Measurements from ENCODE around the gene UBE2C.

- TF ChIP-seq, protein P1, sequence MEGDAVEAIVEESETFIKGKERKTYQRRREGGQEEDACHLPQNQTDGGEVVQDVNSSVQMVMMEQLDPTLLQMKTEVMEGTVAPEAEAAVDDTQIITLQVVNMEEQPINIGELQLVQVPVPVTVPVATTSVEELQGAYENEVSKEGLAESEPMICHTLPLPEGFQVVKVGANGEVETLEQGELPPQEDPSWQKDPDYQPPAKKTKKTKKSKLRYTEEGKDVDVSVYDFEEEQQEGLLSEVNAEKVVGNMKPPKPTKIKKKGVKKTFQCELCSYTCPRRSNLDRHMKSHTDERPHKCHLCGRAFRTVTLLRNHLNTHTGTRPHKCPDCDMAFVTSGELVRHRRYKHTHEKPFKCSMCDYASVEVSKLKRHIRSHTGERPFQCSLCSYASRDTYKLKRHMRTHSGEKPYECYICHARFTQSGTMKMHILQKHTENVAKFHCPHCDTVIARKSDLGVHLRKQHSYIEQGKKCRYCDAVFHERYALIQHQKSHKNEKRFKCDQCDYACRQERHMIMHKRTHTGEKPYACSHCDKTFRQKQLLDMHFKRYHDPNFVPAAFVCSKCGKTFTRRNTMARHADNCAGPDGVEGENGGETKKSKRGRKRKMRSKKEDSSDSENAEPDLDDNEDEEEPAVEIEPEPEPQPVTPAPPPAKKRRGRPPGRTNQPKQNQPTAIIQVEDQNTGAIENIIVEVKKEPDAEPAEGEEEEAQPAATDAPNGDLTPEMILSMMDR (IDR thresholded peaks at IDR 0.05), result no peak
- TF ChIP-seq EZH2 (IDR thresholded peaks at IDR 0.05; ENCODE audit: borderline replicate concordance, insufficient read depth, low read depth, low read length, poor library complexity, severe bottlenecking), result no peak
Measured at GRCh38 chr20:45827030-45827652, 14.7 kb downstream of the UBE2C start, which contains the start of gene TNNC2.
